Left renal cortex interstitium (tissue), 4 donors: ENCODE results near the gene SLC2A1. TPM values are rescaled to one million over a fixed set of nuclear protein-coding genes. Genes with fewer than 3 reads are reported as not detected.
"Not testable (repeated sequence)": the region's sequence is repeated elsewhere in the genome, so short reads cannot be mapped to it uniquely, and the experiment has no call there.

Source experiments
- DNase-seq, 4 donors: peaks; one replicate each; pipeline ENCODE4 v3.0.0-alpha.2; 2013; ENCODE audit warnings: low read depth in 4 of 4, low spot score in 2 of 4, missing footprints in 1 of 4
- polyA plus RNA-seq, 4 donors: library from polyadenylated mRNA; unstranded; fragments of 120-200 nt; gene quantifications; one replicate each; pipeline ENCODE4 v1.2.1, GENCODE V29; 2013; ENCODE audit not compliant: insufficient read length in 4 of 4

The SLC2A1 gene
- polyA plus RNA-seq, 4 donors, result 37.3 to 41.2 (median 38.9) TPM

- no peak for DNase-seq
Observed at GRCh38 chr1:42914092-42914627, 44.5 kb downstream of the SLC2A1 start.

- DNase-seq, result no peak
Observed at GRCh38 chr1:42913426-42914091, 45.1 kb downstream of the SLC2A1 start.

- DNase-seq, result no peak
Observed at GRCh38 chr1:42910985-42911384, 47.7 kb downstream of the SLC2A1 start.

- DNase-seq, result no peak
Observed at GRCh38 chr1:42908046-42908445, 50.6 kb downstream of the SLC2A1 start.

GRCh38 chr1:42904434-42904833 is 54.2 kb downstream of the SLC2A1 start:
- DNase-seq, result no peak

- DNase-seq, result not testable (repeated sequence)
Observed at GRCh38 chr1:42899960-42900359, 58.7 kb downstream of the SLC2A1 start.

GRCh38 chr1:42891465-42892138 is 67.1 kb downstream of the SLC2A1 start:
- no peak for DNase-seq

- DNase-seq, result no peak
Observed at GRCh38 chr1:42889264-42889663, 69.4 kb downstream of the SLC2A1 start.

GRCh38 chr1:42888013-42888633 is 70.5 kb downstream of the SLC2A1 start:
- DNase-seq, result no peak

- no peak for DNase-seq
Observed at GRCh38 chr1:42887366-42887765, 71.3 kb downstream of the SLC2A1 start.

GRCh38 chr1:42886800-42887199 is 71.9 kb downstream of the SLC2A1 start:
- no peak for DNase-seq

- no peak for DNase-seq
Observed at GRCh38 chr1:42886046-42886739, 72.5 kb downstream of the SLC2A1 start.

- DNase-seq, result no peak
Observed at GRCh38 chr1:42880384-42880783, 78.3 kb downstream of the SLC2A1 start.

- DNase-seq, result no peak
Observed at GRCh38 chr1:42877380-42877779, 81.3 kb downstream of the SLC2A1 start.

GRCh38 chr1:42876009-42876408 is 82.7 kb downstream of the SLC2A1 start:
- DNase-seq, result no peak

Other genes starting within 250 kb of the SLC2A1 start
- 100 to 1,000 TPM in 1 of 4 donors, 10 to 100 TPM in 3; 86.6 to 121 (median 92.5) TPM for gene CLDN19, start 218.6 kb downstream of the SLC2A1 start, polyA plus RNA-seq
- 10 to 100 TPM; 71.4 to 76.1 (median 71.6) TPM for gene P3H1, start 191.8 kb downstream of the SLC2A1 start, polyA plus RNA-seq
- 10 to 100 TPM in 3 of 4 donors, 1 to 10 TPM in 1; 8.4 to 15.2 (median 12.6) TPM for gene C1orf50, start 191.6 kb downstream of the SLC2A1 start, polyA plus RNA-seq
- gene TMEM269, start 173.9 kb downstream of the SLC2A1 start, polyA plus RNA-seq, result 1 to 10 TPM in 2 of 4 donors, under 1 TPM in 2; 0.78 to 1.6 (median 0.97) TPM
- 10 to 100 TPM; 18.0 to 23.7 (median 22.3) TPM for gene ERMAP, start 141.7 kb downstream of the SLC2A1 start, polyA plus RNA-seq
- gene SVBP, start 141.5 kb downstream of the SLC2A1 start, polyA plus RNA-seq, result 10 to 100 TPM; 55.8 to 80.3 (median 62.3) TPM
- gene ZNF691, start 112.3 kb downstream of the SLC2A1 start, polyA plus RNA-seq, result 10 to 100 TPM; 18.2 to 23.6 (median 19.3) TPM
- 10 to 100 TPM; 71.9 to 82.4 (median 72.6) TPM for gene EBNA1BP2, start 213.4 kb upstream of the SLC2A1 start, polyA plus RNA-seq
- gene CFAP57, start 213.5 kb upstream of the SLC2A1 start, polyA plus RNA-seq, result 1 to 10 TPM; 2.8 to 4.9 (median 4.0) TPM